Measurements from ENCODE around the gene STRADB. TPM values are rescaled to one million over a fixed set of nuclear protein-coding genes. Genes with fewer than 3 reads are reported as not detected.

STRADB gene
- total RNA-seq, 4 donors from 2014 or later, result 90.6 to 187 (median 129) TPM

DNA sequence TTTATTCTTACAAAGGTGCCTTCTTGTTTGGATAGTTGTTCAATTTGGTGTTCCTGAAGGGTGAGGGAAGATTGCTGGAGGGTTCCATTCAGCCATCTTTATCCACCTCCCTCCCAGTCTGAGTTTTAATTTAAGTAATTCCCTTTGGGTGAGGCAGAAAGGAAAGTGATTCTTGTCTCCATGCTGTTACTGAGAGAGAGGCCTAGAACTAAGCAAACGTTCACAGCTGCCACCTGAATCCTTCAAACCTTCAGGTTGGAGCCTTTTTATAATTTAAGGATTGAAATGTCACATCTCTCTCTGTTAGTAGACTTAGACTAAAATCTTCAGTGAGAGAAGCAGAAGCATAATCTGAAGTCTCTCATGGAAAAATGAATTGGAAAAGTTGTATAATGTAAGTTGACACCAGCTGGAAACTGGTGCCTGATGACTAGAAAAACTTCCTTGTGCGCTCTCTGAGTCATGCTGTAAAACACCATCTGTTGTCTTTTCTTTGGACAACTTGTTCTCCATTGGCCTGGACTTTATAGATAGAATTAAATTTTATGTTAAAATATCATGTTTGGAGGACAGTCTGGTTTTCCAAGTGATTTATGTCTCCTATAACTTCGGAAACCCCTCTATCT, 14.6 kb downstream of the STRADB start:
- in situ Hi-C loops (cut with MboI; ENCODE audit: low sequenced_read_pairs in 4 of 4), result no loop called here

DNA sequence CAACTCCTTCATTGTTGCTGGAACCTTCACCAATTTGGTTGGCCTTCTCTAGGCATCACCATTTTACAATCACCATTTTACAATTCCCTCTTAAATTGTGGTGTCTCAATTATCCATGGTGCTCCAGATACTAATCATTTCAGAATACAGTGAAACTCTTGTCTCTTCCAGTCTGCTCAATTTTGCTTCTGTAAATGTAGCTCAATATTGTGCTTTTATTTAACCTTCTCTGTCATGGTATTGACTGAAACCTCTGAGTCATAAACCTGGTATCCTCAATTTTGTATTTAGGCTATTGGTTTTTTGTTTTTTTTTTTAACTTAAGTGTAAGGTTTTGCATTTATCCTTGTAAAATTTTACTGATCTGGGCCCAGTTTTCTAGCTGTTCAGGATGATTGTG, 16.1 kb downstream of the STRADB start:
- in situ Hi-C loops (cut with MboI; ENCODE audit: low sequenced_read_pairs in 4 of 4), result no loop called here
- Histone ChIP-seq H3K27ac (peak overlapping the region; percentile 65 to 89 (median 80)), H3K36me3 (peaks cover under 1 to 61% of the 10 kb centered on the region in 2 donors), H3K4me3 (no peak overlapping the region), H3K27me3 (no peaks in the 10 kb centered on the region), H3K9me3 (no peaks in the 10 kb centered on the region), H3K4me1 (peaks cover 15 to 20% of the 10 kb centered on the region in 2 donors)
- TF ChIP-seq POLR2A (IDR thresholded peaks at IDR 0.05), result no peak
- TF ChIP-seq CTCF (IDR thresholded peaks at IDR 0.05 in 4 of 5, conservative IDR thresholded peaks at IDR 0.05 in 1 of 5), result no peak
- ATAC-seq, result no peak
- intact Hi-C loops (cut with DNase I; ENCODE audit: low total_unique reads), result no loop called here
- DNase-seq, result no peak

More for the DNA sequence above, 14.6 kb downstream of the STRADB start:
- Histone ChIP-seq H3K4me1 (peaks cover 15 to 20% of the 10 kb centered on the region in 2 donors), H3K4me3 (no peak overlapping the region), H3K27ac (peak overlapping the region; percentile 65 to 89 (median 80)), H3K27me3 (no peaks in the 10 kb centered on the region), H3K9me3 (no peaks in the 10 kb centered on the region), H3K36me3 (peaks cover 0 to 62% of the 10 kb centered on the region in 2 donors)
- intact Hi-C loops (cut with DNase I; ENCODE audit: low total_unique reads), result no loop called here
- no peak for DNase-seq
- ATAC-seq, result peak; percentile 99
- TF ChIP-seq POLR2A (IDR thresholded peaks at IDR 0.05), result no peak
- TF ChIP-seq CTCF (IDR thresholded peaks at IDR 0.05 in 4 of 5, conservative IDR thresholded peaks at IDR 0.05 in 1 of 5), result no peak

GRCh38 chr2:201470821-201471731, 19.5 kb downstream of the STRADB start:
- Histone ChIP-seq H3K27ac (no peak overlapping the region), H3K9me3 (no peaks in the 10 kb centered on the region), H3K4me1 (peaks cover 9 to 12% of the 10 kb centered on the region in 2 donors), H3K27me3 (no peaks in the 10 kb centered on the region), H3K36me3 (peaks cover 2 to 71% of the 10 kb centered on the region in 2 donors), H3K4me3 (no peak overlapping the region)
- DNase-seq (no peak), ATAC-seq (no peak)
- in situ Hi-C loops (cut with MboI; ENCODE audit: low sequenced_read_pairs in 4 of 4) (no loop called here), intact Hi-C loops (cut with DNase I; ENCODE audit: low total_unique reads) (no loop called here)
- no peak for TF ChIP-seq POLR2A (IDR thresholded peaks at IDR 0.05)
- TF ChIP-seq CTCF (IDR thresholded peaks at IDR 0.05 in 4 of 5, conservative IDR thresholded peaks at IDR 0.05 in 1 of 5), result no peak

GRCh38 chr2:201471732-201472393, 20.3 kb downstream of the STRADB start:
- in situ Hi-C loops (cut with MboI; ENCODE audit: low sequenced_read_pairs in 4 of 4) (no loop called here), intact Hi-C loops (cut with DNase I; ENCODE audit: low total_unique reads) (no loop called here)
- no peaks in the 10 kb centered on the region for H3K9me3 ChIP-seq
- DNase-seq (no peak), ATAC-seq (no peak)
- peaks cover 4% of the 10 kb centered on the region in 2 donors for H3K4me1 ChIP-seq
- H3K36me3 ChIP-seq, result peaks cover 2 to 72% of the 10 kb centered on the region in 2 donors
- TF ChIP-seq CTCF (IDR thresholded peaks at IDR 0.05 in 4 of 5, conservative IDR thresholded peaks at IDR 0.05 in 1 of 5), result no peak
- TF ChIP-seq POLR2A (IDR thresholded peaks at IDR 0.05), result no peak
- H3K27me3 ChIP-seq, result no peaks in the 10 kb centered on the region
- no peak overlapping the region for H3K4me3 ChIP-seq
- H3K27ac ChIP-seq, result no peak overlapping the region

Data from gastrocnemius medialis (tissue), 4 donors.